Limb (tissue), 2 donors: ENCODE results near the gene ST6GALNAC3.
"Not testable (repeated sequence)": the region's sequence is repeated elsewhere in the genome, so short reads cannot be mapped to it uniquely, and the experiment has no call there.

Source experiments
- DNase-seq, 2 donors: peaks; one replicate each; pipeline ENCODE4 v3.0.0-alpha.2; 2016; ENCODE audit errors: extremely low spot score in 2 of 2

The ST6GALNAC3 gene

GRCh38 chr1:76625886-76626678, 551.5 kb downstream of the ST6GALNAC3 start:
- DNase-seq = no peak

- DNase-seq = no peak
Observed at GRCh38 chr1:76627498-76627897, 553.0 kb downstream of the ST6GALNAC3 start.

- no peak for DNase-seq
Observed at GRCh38 chr1:76627901-76628300, 553.4 kb downstream of the ST6GALNAC3 start.

GRCh38 chr1:76632136-76632535, 557.6 kb downstream of the ST6GALNAC3 start:
- no peak for DNase-seq

DNA sequence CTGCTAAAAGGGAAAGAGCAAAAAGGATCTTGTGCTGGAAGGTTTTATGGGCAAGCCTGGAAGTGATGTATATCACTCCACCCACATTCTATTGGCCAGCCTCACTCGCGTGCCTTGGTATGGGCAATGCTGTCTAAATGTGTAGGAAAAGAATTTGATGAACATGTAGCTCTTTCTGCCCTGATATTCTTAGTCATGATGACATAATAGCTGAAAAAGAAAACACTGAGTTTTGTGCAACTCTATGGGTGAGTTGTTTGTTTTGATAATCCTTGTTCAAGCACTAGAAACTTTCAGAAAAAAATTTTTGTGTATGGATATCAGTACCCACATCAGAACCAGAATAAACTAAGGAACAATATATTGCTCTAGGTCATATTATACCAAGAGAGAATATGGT, 561.2 kb downstream of the ST6GALNAC3 start:
- no peak for DNase-seq

DNA sequence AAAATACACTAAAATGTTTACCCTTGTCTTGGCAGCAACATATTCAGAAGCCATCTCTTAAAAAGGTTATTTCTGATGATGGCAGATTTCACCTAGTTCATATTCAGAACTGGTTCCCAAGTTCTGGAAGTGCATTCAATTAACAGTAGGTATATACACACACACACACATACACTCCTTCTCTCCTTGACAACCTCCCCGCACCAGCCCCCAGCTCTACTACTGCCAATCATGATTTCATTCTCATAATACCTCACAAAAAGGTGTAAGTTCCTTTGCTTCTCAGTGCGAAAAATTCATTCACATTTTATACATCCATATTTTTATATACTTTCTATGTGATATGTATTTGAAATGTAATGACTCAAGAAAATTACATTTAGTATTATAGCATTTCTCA, 564.6 kb downstream of the ST6GALNAC3 start:
- no peak for DNase-seq

DNA sequence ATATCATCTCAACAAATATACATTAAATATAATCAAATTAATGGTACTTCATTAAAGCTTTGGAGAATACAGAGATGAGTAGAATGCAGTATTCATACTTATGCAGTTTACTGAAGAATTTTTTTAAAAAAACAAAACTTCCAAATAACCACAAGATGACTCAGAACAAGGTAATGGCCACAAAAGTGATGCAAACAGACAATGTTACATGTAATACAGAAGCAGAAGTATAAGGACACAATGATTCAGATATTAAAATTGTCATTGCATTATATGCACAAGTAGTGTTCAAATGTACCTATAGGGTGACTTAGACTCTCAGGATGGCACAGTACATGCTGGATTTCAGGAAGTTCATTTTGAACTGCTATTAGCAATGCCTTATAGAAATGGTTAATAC, 565.5 kb downstream of the ST6GALNAC3 start:
- no peak for DNase-seq

DNA sequence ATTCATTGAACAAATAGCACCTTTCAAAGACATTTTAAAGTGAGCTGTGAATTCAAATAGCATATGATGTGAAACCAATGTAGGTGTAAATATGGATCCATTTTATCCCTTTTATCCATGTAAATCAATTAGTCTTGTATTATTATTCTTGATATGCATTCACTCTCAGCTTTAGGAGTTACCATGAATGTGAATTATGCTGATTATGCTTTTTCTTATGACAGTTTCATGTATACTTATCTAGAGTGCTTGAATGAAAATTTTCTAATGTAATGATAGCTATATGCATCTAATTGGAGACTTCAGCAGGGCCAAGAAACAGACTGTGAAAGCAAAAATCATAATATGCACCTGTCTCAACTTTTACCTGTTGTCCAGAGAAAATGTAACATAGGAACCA, 566.2 kb downstream of the ST6GALNAC3 start:
- no peak for DNase-seq

DNA sequence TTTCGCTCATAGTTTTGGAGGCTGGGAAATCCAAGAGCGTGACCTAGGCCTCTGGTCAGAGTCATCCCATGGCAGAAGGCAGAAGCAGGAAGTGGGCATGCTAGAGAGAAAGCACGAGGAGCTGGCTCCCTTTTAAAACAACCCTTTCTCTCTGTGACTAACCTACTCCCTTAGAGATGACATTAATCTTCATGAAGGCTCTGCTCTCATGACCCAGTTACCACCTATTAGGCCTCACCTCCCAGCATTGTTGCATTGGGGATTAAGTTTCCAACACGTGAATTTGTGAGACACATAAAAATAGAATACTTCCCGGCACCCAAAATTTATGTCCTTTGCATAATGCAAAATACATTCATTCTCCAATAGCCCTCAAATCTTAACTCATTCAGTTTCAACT, 569.6 kb downstream of the ST6GALNAC3 start:
- no peak for DNase-seq

DNA sequence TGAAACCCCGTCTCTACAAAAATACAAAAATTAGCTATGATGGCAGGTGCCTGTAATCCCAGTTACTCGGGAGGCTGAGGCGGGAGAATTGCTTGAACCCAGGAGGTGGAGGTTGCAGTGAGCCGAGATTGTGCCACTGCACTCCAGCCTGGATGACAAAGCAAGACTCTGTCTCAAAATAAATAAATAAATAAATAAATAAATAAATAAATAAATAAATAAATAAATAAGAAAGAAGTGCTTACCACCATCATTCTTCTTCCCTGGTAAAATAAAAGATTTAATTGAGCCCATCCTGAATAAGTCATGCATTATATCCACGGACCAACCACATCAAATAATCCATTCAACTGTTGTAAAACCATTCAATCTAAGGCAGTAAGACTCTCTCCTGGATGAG, 578.3 kb downstream of the ST6GALNAC3 start:
- not testable (repeated sequence) for DNase-seq

GRCh38 chr1:76657623-76658022, 583.1 kb downstream of the ST6GALNAC3 start:
- DNase-seq = no peak

DNA sequence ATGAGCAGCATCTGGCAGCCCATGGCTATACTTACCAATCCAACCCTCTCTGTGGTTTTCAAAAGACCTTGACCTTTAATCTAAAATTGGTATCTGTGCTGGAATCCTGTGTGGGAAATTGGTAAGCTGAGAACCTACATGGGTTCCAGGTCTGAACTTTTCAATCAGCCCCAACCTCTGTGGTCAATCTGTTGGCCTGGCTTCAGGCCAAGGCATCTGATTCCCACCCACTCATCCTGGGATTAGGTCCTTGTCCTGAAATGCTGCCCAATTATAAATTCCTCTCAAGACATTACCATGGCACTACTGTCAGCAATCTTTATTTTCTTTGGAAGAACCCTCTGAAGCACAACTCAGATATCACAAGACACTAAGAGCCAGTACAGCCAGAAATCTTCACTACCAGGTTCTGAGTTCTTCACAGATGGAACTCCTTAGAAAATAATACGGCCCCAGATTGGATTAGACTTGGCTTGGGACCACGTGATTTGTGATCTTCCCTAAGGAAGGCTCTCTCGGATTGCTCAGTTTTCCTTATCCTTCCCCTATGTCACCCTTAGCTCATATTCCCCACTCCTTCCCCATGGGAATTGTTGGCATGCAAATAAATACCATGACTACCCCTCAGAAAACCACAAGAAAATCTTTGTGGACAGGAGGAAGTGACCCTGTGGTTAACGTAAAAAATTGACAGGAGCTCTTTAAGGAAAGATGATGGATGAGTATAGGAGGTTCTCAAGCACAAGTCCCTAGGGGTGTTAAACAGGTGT, 584.8 kb downstream of the ST6GALNAC3 start:
- DNase-seq = no peak

DNA sequence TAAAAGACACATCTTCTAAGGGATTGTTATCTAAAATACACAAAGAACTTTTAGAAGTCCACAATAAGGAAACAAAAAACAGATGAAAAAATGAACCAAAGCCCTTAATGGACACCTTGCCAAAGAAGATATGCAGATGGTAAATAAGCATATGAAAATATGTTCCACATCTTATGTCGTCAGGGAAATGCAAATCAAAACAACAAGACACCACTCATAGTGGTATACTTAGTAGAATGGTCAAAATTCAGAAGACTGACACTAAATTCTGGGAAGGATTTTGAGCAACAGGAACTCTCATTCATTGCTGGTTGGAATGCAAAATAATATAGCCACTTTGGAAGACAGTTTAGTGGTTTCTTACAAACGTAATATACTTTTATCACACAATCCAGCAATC, 587.0 kb downstream of the ST6GALNAC3 start:
- DNase-seq = no peak

- DNase-seq = no peak
Observed at GRCh38 chr1:76666499-76666898, 592.0 kb downstream of the ST6GALNAC3 start.

- no peak for DNase-seq
Observed at GRCh38 chr1:76668046-76668445, 593.5 kb downstream of the ST6GALNAC3 start.

DNA sequence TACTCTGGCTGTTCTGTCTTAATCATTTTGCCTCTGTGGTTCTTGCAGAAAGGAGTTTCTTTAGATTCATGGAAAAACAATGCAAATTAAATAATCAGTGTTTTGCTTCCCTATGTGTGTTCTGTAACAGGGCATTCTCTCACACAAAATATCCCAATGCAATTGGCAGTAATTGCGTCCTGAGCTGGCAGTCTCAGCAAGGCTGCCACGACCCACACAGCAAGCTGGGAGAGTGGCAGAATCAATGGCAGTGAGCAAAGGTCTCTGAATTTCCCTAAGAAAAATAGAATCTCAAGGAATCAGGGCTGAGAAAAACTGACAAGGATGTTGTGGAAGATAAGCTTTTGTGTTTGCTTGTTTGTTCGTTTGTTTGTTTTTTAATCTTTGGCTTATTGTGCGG, 594.6 kb downstream of the ST6GALNAC3 start:
- no peak for DNase-seq

DNA sequence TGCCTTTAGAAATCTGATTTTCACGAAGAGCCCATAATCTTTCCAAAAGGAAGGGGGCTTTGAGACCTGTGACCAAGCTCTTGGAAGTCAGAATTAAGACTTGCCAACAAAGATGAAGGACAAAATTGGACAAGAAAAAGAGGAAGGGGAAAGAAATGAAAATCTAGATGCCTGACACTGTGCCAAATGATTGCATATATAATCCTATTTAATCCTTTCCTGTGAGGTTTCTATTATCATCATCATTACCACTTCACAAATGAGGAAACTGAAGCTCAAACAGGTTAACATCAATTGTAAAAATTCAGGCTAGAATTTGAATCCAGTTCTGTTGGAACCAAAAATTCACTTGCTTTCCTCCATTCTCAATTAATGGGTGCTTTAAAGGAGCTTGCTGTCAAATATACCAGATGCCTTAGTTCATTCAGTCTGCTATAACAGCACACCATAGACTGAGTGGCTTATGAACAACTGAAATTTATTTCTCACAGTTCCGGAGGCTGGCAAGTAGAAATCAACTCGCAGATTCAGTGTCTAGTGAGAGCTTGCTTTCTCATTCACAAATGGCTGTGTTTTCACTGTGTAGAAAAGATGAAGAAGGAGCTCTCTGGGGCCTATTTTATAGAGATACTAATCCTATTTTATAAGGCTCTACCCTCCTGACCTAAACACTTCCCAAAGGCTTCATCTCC, 595.2 kb downstream of the ST6GALNAC3 start:
- no peak for DNase-seq

DNA sequence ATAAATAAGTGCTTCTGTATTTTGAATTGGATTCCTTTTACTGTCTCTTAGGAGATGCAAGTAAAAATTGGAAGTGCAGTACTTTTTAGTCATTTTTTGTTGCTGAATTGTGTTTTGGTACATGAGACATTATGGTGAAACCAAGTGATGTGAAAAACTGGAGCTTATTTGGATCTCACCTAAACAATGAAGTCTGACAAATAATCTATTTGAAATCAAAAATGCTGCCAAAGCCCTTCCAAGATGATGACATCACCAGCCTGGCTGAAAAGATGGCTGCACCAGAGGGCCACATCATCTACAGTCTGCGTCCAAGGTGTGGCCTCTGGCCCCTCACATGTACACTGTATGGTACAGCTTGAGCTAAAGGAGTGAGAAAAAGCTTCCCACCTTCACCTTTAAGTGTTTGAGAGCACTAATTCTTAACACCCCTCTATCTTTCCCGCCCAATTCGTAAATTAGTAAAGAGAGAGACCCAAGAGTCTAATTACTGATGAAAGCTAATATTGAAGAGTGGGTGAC, 600.2 kb downstream of the ST6GALNAC3 start:
- DNase-seq = no peak

DNA sequence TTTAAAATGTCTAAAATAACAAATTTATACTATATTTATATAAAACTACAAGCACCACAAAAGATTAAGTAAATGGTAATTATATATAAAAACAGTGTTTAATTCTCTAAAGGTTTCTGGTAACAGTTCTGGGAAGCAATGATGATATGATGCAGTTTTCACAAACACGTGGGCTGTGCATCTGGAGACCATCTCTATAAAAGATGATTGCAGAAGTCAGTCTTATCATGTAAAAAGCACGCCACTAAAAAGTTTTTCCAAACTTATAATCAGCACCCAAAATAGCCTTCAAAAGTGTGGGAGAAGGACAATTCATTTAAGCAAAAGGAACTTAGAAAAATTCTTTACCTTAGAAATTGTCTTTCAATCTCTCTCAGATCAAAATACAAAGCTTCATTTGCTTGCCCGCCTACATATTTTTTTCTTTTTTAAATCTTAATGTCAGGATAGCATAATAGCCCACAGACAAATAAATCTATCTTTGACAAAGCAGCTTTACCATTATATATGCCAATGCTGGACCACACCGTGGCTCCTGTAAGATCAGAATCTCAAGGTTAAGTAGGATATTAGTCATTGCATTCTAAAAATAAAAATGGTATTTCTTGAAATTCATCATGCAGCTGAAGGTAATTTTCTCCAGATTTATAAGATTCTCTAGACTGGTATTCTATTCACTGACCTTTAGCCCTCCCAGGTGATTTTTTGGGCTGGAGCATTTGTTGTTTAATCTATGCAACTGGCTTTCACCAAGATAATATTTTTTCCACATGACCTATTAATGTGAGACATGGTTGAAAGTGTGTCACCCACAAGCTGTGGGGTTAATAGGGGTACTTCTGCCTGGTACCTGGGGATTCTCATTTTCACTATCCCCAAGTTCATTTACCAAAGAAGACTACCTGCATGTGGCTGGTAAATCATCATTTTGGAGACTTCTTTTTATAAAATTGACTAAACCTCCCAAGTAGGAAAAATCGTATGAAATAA, 603.2 kb downstream of the ST6GALNAC3 start:
- DNase-seq = no peak

- DNase-seq = no peak
Observed at GRCh38 chr1:76679534-76680152, 605.1 kb downstream of the ST6GALNAC3 start.
